Activated naive CD4-positive, alpha-beta T cell treated with Interleukin-2 at 50 U/mL for 16 hours (primary cell): Measurements from ENCODE around the gene HS6ST1.
"Not testable (repeated sequence)": the region's sequence is repeated elsewhere in the genome, so short reads cannot be mapped to it uniquely, and the experiment has no call there.

Experiments
- DNase-seq: peaks from one replicate; pipeline ENCODE4 v3.0.0-alpha.2; 2020

HS6ST1 gene

GRCh38 chr2:128279009-128279408 lies 39.7 kb downstream of the HS6ST1 start:
- DNase-seq, result no peak

- DNase-seq, result no peak
These were observed 40.5 kb downstream of the HS6ST1 start for GRCh38 chr2:128277961-128278681.

GRCh38 chr2:128276878-128277675 lies 41.6 kb downstream of the HS6ST1 start:
- DNase-seq, result no peak

GRCh38 chr2:128275498-128276045 lies 43.1 kb downstream of the HS6ST1 start:
- no peak for DNase-seq

- DNase-seq, result no peak
These were observed 44.5 kb downstream of the HS6ST1 start for GRCh38 chr2:128274218-128274617.

- no peak for DNase-seq
These were observed 45.1 kb downstream of the HS6ST1 start for GRCh38 chr2:128273469-128274081.

GRCh38 chr2:128272601-128273468 lies 45.8 kb downstream of the HS6ST1 start:
- no peak for DNase-seq

GRCh38 chr2:128271911-128272600 lies 46.6 kb downstream of the HS6ST1 start:
- DNase-seq, result no peak

GRCh38 chr2:128271597-128271910 lies 47.1 kb downstream of the HS6ST1 start:
- DNase-seq, result no peak

GRCh38 chr2:128270672-128271596 lies 47.7 kb downstream of the HS6ST1 start:
- no peak for DNase-seq

GRCh38 chr2:128269990-128270671 lies 48.5 kb downstream of the HS6ST1 start:
- no peak for DNase-seq

GRCh38 chr2:128269063-128269989 lies 49.3 kb downstream of the HS6ST1 start:
- DNase-seq, result no peak

- DNase-seq, result not testable (repeated sequence)
These were observed 50.1 kb downstream of the HS6ST1 start for GRCh38 chr2:128268611-128269010.

GRCh38 chr2:128268145-128268544 lies 50.5 kb downstream of the HS6ST1 start:
- DNase-seq, result not testable (repeated sequence)

GRCh38 chr2:128267649-128268048 lies 51.0 kb downstream of the HS6ST1 start:
- not testable (repeated sequence) for DNase-seq

GRCh38 chr2:128267197-128267596 lies 51.5 kb downstream of the HS6ST1 start:
- DNase-seq, result not testable (repeated sequence)

GRCh38 chr2:128266463-128266862 lies 52.2 kb downstream of the HS6ST1 start:
- not testable (repeated sequence) for DNase-seq

GRCh38 chr2:128265608-128265993 lies 53.1 kb downstream of the HS6ST1 start:
- not testable (repeated sequence) for DNase-seq
